Measurements from ENCODE around the gene NCKAP1. TPM values are rescaled to one million over a fixed set of nuclear protein-coding genes. Genes with fewer than 3 reads are reported as not detected.
"Not testable (repeated sequence)": the region's sequence is repeated elsewhere in the genome, so short reads cannot be mapped to it uniquely, and the experiment has no call there.

Gene NCKAP1
- total RNA-seq, 1 donor from 2014 or later, result 174 TPM

DNA sequence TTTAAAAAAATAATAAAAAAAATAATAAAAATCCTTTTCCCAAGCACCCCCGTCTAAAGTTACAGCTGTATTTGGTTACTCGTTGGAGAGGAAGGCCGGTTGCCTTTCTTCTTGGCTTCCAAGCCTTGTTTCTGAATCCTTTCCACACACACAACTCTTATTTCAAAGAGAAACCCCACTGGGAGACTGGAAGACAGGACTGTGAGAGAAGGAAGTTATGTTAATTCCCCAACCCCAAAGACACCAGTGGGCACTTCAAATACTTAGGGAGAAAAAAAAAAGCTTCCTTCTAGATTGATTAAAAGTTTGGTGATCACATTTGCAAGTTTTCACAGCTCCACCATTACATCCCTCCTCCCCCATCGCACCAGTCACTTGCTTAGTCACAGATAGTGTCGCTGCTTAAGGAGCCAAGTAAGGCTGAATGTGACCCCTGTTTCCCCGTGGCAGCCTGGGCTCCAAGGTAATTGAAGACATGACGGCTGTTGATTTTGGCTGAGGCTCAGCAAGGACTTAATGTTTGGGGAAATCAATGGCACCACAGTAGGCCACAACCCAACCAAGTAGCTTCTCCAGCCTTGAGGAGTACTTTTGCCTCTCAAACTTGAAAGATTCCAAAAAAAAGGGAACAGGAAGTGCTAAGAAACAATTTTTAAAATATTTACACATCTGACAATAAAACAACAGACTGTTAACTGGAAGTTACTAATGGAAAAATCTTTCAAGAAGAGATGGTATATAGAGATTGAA lies 131.0 kb downstream of the NCKAP1 start:
- no peak for DNase-seq (ENCODE audit: low spot score)

- DNase-seq (ENCODE audit: low spot score), result no peak
Observed at GRCh38 chr2:182906454-182906853, 131.8 kb downstream of the NCKAP1 start.

DNA sequence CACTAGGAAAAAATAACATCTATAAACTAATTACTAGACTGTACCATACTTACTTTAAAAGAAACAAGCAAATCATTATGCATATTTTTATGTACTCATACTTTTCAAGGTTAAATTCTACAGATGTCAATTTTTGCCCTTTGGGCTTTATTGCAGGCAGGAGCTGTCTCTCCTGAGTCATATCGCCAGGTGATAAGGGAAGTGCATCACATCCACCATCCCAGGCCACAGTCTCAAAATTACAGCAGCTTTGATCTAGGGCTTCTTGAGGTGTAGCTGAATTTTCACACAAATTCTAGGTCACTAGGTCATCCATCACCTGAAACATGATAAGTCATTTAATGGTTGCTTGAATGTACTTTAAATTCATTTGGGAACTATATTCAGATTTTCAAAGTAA lies 133.4 kb downstream of the NCKAP1 start:
- DNase-seq (ENCODE audit: low spot score), result no peak

DNA sequence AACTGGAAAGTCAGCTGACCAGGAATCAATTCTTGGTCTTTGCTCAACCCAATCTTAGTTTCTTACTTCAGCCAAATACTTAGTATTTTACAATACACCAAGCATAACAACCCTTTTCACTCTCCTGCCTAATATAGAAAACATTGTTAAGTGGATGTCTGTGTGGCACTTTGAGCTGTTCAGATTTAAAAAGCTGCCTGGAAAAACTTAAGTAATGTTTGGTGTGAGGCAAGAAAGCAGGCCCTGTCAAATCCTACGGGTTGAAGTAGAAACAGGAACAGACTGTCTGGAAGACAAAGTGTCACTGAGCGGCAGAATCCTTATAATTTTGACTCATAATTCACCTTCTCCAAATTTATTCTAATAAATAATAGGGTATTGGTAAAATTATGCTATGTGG lies 134.7 kb downstream of the NCKAP1 start:
- no peak for DNase-seq (ENCODE audit: low spot score)

DNA sequence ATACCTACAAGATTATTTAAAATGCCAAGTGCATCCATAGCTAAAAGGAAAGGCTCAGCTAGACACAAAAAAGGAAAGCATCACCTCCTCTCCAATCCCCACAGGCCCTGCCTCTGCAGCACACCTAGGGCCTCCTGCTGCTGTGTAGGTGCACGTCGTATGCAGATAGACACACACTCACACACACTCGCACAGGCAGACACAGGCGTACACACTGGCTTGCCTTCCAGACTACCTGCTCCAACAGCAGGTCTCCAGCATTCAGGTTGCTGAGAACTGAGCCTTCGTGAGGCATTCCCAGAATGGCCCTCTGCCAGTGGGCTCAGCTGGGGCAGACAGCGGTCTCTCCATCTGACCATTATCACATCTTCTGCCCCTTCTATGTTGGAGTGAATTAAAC lies 136.5 kb downstream of the NCKAP1 start:
- DNase-seq (ENCODE audit: low spot score), result no peak

- no peak for DNase-seq (ENCODE audit: low spot score)
Observed at GRCh38 chr2:182898718-182899117, 139.5 kb downstream of the NCKAP1 start.

DNA sequence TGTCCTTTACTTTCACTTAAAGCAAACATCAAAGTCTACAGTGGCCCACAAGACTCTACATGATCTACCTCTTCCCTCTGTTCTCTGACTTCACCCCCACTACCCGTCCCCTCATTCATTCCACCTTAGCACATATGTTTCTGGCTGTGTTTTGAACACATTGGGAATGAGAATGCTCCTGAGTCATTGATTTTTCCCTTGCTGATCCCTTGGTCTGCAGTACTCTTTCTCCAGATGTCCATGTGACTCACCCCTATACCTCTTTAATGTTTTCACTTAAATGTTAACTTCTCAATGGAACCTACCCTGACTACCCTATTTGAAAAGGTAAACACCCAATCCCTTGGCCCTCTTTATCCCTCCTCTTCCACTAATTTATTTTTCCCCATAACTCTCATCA lies 141.1 kb downstream of the NCKAP1 start:
- no peak for DNase-seq (ENCODE audit: low spot score)

GRCh38 chr2:182895798-182896197 lies 142.5 kb downstream of the NCKAP1 start:
- DNase-seq (ENCODE audit: low spot score), result no peak

- no peak for DNase-seq (ENCODE audit: low spot score)
Observed at GRCh38 chr2:182895169-182895568, 143.1 kb downstream of the NCKAP1 start.

- DNase-seq (ENCODE audit: low spot score), result no peak
Observed at GRCh38 chr2:182894174-182894573, 144.1 kb downstream of the NCKAP1 start.

DNA sequence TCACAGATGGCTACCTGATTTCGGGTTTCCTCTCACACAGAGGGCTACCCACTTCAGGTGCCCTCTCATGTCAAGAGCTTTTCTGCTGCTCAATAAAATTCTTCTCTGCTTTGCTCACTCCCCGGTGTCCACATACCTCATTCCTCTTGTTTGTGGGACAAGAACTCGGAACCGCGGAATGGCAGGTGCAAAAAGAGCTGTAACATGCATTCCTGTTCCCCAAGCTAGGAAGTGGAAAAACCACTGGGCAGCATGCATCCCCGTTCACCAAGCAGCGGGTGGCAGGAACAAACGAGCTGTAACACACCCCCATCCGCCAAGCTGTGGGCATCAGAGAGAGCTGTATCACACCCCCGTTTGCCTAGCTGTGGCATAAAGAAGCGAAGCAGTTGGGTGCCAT lies 144.6 kb downstream of the NCKAP1 start:
- DNase-seq (ENCODE audit: low spot score), result no peak

DNA sequence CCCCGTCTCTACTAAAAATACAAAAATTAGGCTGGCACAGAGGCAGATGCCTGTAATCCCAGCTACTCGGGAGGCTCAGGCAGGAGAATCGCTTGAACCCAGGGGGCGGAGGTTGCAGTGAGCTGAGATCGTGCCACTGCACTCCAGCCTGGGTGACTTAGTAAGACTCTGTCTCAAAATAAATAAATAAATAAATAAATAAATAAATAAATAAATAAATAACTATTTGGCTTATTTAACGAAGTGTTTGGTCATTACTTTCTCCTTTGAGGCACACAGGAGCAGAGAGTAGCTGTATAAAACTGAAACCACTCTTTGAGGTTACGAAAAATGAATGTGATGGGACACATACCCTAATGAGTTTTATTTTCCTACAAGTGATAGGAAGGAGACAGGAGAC lies 145.2 kb downstream of the NCKAP1 start:
- not testable (repeated sequence) for DNase-seq (ENCODE audit: low spot score)

DNA sequence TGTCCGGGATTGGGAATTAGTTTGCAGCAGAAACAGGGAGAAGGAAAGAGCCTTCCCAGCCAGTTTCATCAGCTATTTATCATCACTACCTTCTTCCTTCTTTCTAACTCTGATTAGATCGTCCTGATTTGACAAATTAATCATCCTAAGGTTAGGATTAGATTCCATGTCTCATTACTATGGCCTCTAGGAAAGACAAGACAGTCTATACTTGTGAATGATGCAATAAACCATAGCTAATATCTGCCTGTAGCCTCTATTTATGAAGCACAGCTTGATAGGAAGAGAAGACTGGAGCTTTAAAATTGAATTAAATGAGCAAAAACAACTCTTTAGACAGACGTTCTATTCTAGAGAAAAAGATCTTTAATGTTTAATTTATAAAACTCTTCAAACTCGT lies 146.6 kb downstream of the NCKAP1 start:
- DNase-seq (ENCODE audit: low spot score), result no peak

GRCh38 chr2:182890773-182891378 lies 147.4 kb downstream of the NCKAP1 start:
- DNase-seq (ENCODE audit: low spot score), result no peak

GRCh38 chr2:182890305-182890704 lies 148.0 kb downstream of the NCKAP1 start:
- no peak for DNase-seq (ENCODE audit: low spot score)

DNA sequence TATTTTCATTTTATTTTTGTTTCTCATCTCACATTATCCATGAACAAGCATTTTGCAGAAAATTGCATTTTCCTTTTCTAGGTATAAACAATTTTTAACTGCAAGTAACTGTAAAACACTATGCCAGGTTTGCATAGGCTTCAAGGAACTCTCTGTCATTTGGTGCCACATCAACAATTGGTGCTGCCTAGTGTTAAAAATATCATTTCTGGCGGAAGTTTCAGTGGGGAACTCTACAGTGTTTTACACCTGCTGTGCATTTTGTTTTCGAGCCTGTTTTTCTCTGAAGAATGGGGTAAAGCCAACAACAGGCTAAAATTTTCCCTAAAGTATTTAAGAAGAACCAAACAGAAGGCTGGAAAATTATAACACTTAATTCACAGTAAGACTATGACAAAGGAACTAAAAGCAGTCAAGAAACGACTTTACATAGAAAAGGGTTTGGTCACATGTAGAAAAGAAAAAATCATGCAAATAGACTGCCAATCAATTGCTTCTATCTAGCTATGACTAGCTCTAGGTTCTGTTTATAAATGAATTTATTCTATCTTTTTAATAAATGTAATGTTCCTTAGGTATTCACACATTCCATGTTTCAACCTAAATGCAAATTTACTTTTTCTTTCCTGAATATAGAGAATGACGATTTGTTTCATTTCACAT lies 150.4 kb downstream of the NCKAP1 start:
- DNase-seq (ENCODE audit: low spot score), result no peak

GRCh38 chr2:182887093-182887492 lies 151.2 kb downstream of the NCKAP1 start:
- DNase-seq (ENCODE audit: low spot score), result no peak

DNA sequence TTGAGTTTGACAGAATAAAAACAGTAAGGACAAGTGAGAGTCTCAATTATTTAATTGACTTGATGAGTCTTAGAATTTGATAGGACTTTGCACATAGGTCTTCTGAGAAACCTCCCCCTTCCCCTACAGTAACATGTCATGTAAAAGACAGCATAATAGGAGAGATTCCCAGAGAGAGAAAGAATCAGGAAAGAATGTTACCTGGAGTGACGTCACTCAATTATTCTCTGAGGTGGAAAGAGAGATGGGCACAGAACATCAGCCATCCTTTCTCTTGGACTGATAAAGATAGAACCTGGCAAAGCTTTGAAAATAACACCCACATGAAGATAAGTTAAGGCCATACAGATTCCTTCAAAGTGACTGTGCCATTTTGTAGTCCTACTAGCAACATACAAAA lies 152.5 kb downstream of the NCKAP1 start:
- DNase-seq (ENCODE audit: low spot score), result no peak

DNA sequence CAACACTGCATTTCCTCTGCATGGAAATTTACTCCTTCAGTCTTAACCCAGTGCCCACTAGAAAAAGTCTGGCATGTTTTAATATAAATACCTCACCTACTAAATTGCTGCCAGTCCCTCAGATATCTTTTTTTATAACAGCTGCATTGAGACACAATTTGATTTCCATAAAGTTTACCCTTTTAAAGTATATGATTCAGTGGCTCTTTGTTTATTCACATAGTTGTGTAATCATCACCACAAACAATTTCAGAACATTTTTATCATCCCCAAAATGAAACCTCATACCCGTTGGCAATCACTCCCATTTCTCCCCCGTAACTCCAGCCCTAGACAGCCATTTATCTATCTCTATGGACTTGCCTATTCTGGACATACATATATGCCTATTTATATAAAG lies 154.8 kb downstream of the NCKAP1 start:
- no peak for DNase-seq (ENCODE audit: low spot score)

DNA sequence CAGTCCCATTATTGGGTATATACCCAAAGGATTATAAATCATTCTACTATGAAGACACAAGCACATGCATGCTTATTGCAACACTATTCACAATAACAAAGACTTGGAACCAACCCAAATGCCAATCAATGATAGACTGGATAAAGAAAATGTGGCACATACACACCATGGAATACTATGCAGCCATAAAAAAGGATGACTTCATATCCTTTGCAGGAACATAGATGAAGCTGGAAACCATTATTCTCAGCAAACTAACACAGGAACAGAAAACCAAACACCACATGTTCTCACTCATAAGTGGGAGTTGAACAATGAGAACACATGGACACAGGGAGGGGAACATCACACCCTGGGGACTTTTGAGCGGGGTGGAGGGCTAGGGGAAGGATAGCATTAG lies 158.2 kb downstream of the NCKAP1 start:
- not testable (repeated sequence) for DNase-seq (ENCODE audit: low spot score)

- DNase-seq (ENCODE audit: low spot score), result not testable (repeated sequence)
Observed at GRCh38 chr2:182876653-182877052, 161.6 kb downstream of the NCKAP1 start.

- no peak for DNase-seq (ENCODE audit: low spot score)
Observed at GRCh38 chr2:182870227-182870626, 168.0 kb downstream of the NCKAP1 start.

All from ureter (tissue), 1 donor.